ENCODE results near the gene SCEL.

SCEL gene

DNA sequence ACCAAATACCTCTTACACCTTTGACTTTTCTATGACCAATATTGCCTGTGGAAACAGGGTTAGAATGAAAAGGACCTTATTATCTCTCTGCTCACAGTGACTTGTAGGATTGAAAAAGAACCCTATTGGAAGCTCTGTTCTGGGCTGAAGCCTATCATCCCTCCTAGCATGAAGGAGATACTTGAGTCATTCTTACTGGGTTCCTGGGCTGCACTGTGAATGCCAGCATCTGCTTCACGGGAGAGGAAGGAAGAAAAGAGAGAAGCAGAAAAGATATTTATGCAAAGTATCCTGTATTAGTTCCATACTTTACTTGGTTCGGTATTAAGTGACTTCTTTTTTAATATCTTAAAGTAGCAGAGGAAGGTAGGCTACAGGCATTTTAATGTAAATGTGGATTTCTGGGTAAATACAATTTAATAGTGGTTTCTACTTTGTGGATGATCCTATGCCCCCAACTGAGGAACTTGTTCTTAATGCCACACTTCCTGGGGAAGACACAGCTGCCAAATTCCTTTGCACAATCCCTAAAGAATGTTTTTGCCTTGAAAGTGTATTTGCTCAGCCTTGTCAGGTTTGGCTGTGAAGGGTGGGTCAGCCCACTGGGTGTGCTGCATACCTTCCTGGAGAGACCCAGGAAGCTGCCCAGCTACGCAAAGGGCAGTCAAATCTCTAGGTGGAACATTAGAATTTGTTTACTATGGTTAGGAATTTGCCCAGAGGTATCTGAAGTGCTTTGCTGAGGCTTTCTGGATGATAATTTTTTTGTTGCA lies 13.7 kb upstream of the SCEL start:
- no peak for DNase-seq

DNA sequence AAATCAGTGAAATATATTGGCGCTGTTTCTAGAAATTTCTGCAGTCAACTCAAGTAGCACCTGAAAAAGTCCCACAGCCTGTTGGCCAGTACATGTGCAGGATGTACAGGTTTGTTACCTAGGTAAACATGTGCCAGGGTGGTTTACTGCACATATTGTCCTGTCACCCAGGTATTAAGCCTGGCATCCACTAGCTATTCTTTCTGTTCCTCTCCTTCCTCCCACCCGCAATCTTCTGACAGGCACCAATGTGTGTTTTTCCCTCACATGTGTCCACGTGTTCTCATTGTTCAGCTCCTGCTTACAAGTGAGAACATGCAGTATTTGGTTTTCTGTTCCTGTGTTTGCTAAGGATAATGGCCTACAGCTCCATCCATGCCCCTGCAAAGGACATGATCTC lies 13.1 kb upstream of the SCEL start:
- no peak for DNase-seq

DNA sequence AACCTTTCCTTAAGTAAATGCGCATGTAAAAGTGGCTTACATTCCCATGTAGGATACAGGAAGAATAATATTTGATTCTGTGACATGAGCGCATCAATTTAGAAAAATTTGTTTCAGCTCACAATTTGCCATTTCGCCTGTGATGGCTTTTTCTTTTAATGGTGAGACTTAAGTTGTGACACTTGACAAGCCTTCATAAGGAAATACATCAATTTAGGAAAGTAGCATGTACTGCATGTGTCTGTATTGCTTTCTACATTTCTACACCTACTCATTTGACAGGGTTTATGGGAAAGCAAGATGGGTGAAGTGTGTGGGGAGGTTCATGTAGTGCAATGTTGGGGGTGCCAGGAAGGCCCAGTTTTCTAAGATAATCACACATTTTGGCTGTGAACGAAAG lies 12.1 kb upstream of the SCEL start:
- DNase-seq: no peak

DNA sequence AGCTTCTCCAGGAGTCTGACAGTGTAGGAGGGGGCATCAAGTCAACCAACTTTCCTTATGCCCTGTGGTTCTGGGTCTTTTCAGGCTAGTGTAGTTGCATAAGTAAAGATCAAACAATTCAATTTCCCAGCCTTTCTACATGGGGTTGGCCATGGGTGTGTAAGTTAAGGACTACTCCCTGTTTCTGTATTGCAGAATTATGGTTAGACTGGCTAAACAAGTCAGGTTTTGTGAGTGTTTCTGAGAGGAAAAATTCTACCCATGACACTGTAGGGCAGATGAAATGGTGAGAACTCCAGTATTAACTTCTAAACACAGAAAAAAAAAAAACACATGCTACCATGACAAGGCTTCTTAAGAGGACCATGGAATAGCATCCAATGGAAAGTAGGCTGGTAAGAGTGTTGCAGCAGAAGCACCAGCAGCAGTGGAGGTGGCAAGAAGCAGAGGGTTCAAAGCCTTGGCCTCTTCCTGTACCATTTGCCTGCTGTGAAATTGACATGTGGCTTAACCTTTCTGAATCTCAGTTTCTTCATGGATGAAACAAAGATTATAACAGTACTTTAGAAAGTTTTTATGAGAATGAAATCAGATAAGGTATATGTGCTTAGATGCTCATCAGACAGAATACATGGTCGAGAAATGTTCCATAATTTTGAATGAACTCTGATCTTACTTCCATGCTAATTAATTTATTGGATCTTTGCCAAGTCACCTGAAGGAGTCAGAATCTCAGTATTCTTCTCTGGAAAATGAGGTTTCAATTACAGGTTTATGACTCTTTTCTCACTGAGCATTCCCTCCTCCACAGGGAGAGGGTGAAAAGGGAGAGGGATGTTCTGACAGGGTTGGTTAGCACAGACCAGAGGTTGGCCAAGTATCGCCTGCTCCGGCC lies 11.4 kb upstream of the SCEL start:
- no peak for DNase-seq

DNA sequence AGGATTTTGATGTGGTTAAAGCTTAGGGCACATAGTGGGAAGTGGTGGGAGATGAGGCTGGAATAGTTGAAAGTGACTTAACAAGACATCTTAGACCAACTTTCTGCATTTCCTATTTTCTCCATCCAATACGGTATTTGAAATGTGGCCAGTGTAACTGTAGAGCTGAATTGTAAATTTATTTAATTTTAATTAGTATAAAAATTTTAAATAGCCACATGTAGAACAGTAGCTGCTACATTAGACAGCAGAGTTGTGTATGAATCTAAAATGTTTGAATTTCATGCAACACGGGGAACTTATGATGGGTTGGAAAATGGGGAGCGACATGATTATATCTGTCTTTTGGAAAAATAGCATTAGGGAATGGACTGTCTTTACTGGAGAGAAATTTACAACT lies 7.1 kb upstream of the SCEL start:
- no peak for DNase-seq

DNA sequence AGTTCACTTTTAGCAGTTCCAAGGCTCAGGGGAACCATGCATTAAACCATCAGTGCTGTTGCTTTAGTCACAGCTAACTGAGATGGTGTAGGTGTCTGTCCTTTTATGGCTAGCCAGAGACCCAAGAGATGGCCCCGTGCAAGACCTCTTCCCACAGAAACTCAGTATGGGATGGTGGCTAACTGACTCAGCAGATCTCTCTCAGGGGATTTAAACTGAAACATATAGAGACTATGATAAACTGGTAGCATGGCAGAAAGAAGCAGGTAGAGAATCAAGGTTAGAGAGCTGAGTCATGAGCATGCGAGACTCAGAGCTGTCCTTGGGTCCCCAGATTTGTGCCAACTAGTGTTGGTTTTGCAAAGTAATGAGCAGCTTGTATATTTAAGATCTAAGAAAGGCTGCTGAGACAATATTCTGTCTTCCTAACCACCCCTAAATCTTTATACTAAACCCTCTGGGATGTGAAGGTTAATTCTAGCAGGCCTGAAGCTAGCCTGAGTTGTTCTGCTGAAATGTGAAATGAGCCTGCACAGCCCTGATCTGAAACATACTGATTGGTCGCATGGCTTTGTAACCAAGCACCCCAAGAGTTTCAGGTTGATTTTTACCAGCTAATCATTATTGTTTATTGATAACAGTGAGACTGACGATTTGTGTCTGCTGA lies 6.5 kb upstream of the SCEL start:
- DNase-seq: no peak

- DNase-seq: no peak
These were observed 6.0 kb upstream of the SCEL start for GRCh38 chr13:77529501-77529840.

DNA sequence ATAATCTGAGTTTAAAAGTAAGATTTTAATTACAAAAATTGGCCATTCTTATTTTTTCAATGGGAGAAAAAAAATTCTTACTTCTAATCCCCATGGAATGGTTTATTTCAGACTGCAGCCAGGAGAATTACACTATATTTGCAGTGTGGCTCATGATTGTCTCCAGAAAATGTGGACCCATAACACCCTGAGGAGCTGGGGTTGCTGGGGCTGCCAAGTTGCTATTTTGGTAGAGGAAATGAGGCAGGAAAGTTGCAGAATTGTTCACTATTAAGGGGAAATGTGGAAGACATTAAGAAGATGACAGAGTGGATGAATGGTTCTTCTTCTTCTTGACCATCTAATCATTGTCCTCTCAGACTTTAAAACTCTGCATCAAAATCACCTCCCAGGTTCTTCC lies 4.6 kb upstream of the SCEL start:
- DNase-seq: no peak

DNA sequence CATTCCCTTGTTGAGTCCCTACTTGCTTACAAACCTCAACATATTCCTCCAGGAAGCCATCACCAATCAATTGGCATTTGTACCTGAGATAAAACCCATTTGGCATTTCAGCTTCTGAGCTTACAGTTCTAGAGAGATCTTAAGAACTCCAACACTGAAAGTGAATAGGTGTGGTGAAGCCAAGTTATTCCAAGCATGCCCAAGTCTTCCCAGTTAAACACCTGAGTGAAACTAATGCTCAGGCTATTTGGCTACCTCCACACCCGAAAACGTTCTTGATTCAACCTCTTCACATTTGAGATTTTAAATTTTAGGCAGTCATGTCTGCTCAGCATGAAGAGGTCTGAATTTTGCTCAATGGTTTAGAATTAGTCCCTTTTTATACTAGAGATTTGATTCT lies 2.5 kb upstream of the SCEL start:
- DNase-seq: no peak

- no peak for DNase-seq
These were observed 1.4 kb upstream of the SCEL start for GRCh38 chr13:77533875-77534788.

DNA sequence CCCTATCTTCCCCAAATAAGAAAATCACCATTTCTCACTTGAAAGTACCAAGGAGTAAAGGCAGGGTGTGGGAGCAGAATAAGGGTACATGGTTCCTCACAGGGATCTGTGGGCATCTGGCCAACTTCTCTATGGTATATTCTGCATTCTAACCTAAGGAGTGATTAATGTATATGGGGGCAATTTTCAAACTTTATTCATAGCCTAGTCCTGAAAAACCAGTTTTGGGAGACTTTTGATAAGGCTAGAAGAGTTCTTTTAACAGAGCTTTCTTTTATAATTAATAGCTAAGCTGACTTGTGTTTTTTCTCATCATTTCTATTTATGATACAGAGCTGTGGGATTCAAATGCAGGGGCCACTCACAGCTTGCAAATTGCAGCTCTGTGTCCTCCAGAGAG lies 852 bp downstream of the SCEL start:
- DNase-seq: peak in 1 of 2 experiments; percentile 17

GRCh38 chr13:77537289-77537919 lies 1.9 kb downstream of the SCEL start:
- no peak for DNase-seq

GRCh38 chr13:77543711-77544110 lies 8.2 kb downstream of the SCEL start:
- DNase-seq: no peak

GRCh38 chr13:77544355-77544754 lies 8.8 kb downstream of the SCEL start:
- peak in 1 of 2 experiments; percentile 27 for DNase-seq

- no peak for DNase-seq
These were observed 9.3 kb downstream of the SCEL start for GRCh38 chr13:77544758-77545338.

DNA sequence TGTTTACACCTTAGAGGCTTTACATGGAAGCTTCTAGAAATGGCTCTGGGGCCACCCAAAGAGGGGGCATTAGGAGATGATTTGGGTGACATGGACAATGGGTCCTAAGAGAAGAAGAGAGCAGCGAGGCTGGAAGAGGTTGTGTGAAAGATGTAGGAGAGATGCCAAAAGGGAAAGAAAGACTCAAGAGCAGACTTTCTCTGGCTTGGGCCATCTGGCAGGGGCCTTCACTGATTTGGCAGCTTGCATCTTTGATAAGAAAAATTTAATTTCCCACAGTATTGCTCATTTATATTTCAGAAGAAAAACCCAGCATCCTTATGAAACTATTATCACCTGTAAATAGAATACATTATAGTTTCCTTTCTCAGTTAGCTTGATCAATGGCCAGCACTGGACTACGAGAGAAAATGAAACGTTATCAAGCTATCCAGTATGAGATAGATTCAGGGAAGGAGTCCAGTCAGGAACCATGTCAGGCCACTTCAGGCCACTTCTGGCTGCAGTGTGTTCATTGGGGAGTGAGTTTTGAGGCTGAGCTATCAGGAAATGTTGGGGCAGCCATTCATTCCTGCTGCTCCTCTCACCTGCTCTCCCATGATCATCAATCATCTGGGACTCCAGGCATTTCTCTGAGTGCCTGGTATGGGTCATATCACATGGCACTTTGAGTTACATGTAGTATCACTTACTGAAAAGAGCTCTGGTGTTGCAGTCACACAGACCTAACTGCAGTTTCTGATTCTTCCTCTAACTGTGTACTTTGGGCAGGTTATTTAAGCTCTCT lies 10.3 kb downstream of the SCEL start:
- no peak for DNase-seq

DNA sequence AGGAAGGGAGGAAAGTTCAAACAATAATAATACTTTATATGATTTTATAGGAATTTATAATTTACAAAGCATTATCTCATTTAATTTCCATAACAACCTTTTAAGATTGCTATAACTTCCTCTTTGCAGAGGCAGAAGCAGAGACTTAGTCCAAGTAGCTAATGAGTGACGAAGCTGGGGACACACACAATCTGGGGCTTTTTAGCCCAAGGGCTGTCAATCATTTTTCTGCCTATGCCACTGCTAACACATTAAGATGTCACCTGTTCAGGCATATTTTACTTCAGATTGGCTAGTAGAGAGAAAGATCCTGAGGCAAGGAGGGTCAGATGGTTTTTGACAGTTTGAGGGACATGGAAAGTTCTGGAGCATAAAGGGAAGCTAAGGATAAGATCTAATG lies 12.6 kb downstream of the SCEL start:
- DNase-seq: no peak

DNA sequence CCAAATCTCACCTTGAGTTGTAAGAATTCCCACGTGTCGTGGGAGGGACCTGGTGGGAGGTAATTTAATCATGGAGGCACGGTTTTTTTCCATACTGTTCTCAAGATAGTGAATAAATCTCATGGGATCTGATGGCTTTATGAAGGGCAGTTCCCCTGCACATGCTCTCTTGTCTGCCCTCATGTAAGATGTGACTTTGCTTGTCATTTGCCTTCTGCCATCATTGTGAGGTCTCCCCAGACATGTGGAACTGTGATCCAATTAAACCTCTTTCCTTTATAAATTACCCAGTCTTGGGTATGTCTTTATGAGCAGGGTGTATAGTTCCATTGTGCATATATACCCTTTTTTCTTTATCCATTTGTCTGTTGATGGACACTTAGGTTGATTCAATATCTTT lies 13.1 kb downstream of the SCEL start:
- DNase-seq: no peak

DNA sequence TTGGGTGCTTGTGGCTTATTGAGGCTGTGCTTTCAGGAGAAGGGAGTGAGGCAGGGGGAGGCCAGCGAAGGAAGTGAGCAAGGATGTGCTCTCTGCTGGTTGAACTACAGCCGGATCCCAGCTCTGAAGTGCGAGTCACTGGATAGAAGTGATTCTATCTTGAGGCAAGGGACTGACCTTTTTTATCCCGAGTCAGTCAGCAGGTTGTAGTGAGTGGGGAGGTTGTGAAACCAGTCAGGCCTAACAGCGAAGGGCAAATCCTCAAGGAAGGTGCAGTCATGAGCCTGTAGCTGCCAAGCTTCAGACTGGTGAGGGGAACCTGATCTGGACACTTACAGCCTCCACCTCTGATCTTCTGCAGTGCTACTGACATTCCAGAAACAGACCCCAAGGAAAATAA lies 18.6 kb downstream of the SCEL start:
- no peak for DNase-seq

GRCh38 chr13:77555246-77555645 lies 19.7 kb downstream of the SCEL start:
- peak in 1 of 2 experiments; percentile 10 for DNase-seq

GRCh38 chr13:77558016-77558415 lies 22.5 kb downstream of the SCEL start:
- DNase-seq: no peak
